GM19238 (cell line): ENCODE data around the gene ICA1.
"Not testable (repeated sequence)": the region's sequence is repeated elsewhere in the genome, so short reads cannot be mapped to it uniquely, and the experiment has no call there.

Source experiments
- DNase-seq: peaks from one replicate; pipeline ENCODE4 v3.0.0; 2011; ENCODE audit warnings: low spot score; ENCODE audit not compliant: insufficient read length

The ICA1 gene

GRCh38 chr7:8263048-8263447 lies 1.1 kb upstream of the ICA1 start:
- DNase-seq, result no peak

GRCh38 chr7:8260871-8261694 lies 884 bp downstream of the ICA1 start:
- no peak for DNase-seq

GRCh38 chr7:8259586-8260222 lies 2.3 kb downstream of the ICA1 start:
- DNase-seq, result no peak

GRCh38 chr7:8258734-8259133 lies 3.2 kb downstream of the ICA1 start:
- no peak for DNase-seq

- no peak for DNase-seq
Measured at GRCh38 chr7:8258166-8258565, 3.8 kb downstream of the ICA1 start.

- no peak for DNase-seq
Measured at GRCh38 chr7:8255680-8256655, 6.0 kb downstream of the ICA1 start.

- DNase-seq, result no peak
Measured at GRCh38 chr7:8254667-8255066, 7.3 kb downstream of the ICA1 start.

- no peak for DNase-seq
Measured at GRCh38 chr7:8254215-8254614, 7.8 kb downstream of the ICA1 start.

- no peak for DNase-seq
Measured at GRCh38 chr7:8251195-8251594, 10.8 kb downstream of the ICA1 start.

GRCh38 chr7:8250547-8250946 lies 11.4 kb downstream of the ICA1 start:
- no peak for DNase-seq

- no peak for DNase-seq
Measured at GRCh38 chr7:8249121-8249520, 12.8 kb downstream of the ICA1 start.

- DNase-seq, result no peak
Measured at GRCh38 chr7:8246020-8246419, 15.9 kb downstream of the ICA1 start.

- DNase-seq, result not testable (repeated sequence)
Measured at GRCh38 chr7:8245032-8245431, 16.9 kb downstream of the ICA1 start.

GRCh38 chr7:8243059-8243458 lies 18.9 kb downstream of the ICA1 start:
- not testable (repeated sequence) for DNase-seq

- DNase-seq, result not testable (repeated sequence)
Measured at GRCh38 chr7:8239702-8240362, 22.1 kb downstream of the ICA1 start.

GRCh38 chr7:8236780-8237407 lies 25.1 kb downstream of the ICA1 start:
- no peak for DNase-seq

- DNase-seq, result no peak
Measured at GRCh38 chr7:8232999-8233847, 28.7 kb downstream of the ICA1 start.

GRCh38 chr7:8229927-8230326 lies 32.0 kb downstream of the ICA1 start:
- no peak for DNase-seq

- DNase-seq, result no peak
Measured at GRCh38 chr7:8228766-8229674, 32.9 kb downstream of the ICA1 start.
